IMR-90 (cell line): Measurements from ENCODE around the gene ATP1B1.

ENCODE experiments used
- CEBPB ChIP-seq: IDR thresholded peaks from 2 replicates; pipeline ENCODE4 v1.6.1; 2012; ENCODE audit warnings: low read depth, low read length, improper control_type of control experiment
- CTCF ChIP-seq: conservative IDR thresholded peaks from 2 replicates; pipeline ENCODE4 v1.5.1; 2012; ENCODE audit warnings: mild to moderate bottlenecking, low read depth, low read length, improper control_type of control experiment
- FOS ChIP-seq: fragments of 150-350 bp; IDR thresholded peaks from 2 replicates; pipeline ENCODE4 v1.6.1; 2016; ENCODE audit warnings: low read depth, low read length
- POLR2A ChIP-seq: IDR thresholded peaks from 2 replicates; pipeline ENCODE4 v1.6.1; 2012; ENCODE audit warnings: mild to moderate bottlenecking, low read depth, low read length
- RAD21 ChIP-seq: IDR thresholded peaks from 2 replicates; pipeline ENCODE4 v1.6.1; 2012; ENCODE audit warnings: low read length, improper control_type of control experiment
- USF2 ChIP-seq: fragments of 150-350 bp; IDR thresholded peaks from 2 replicates; pipeline ENCODE4 v1.6.1; 2017; ENCODE audit warnings: mild to moderate bottlenecking, antibody characterized with exemption, low read length, low read depth

GRCh38 chr1:169091480-169091941 is 15.0 kb upstream of the ATP1B1 start:
- TF ChIP-seq POLR2A (no peak), CTCF (no peak), CEBPB (no peak), FOS (no peak), USF2 (no peak), RAD21 (no peak)
